H9 (cell line): Measurements from ENCODE around the gene ASTN2. TPM values are rescaled to one million over a fixed set of nuclear protein-coding genes. Genes with fewer than 3 reads are reported as not detected.

ENCODE experiments used
- DNase-seq: peaks from one replicate; pipeline ENCODE4 v3.0.0-alpha.2; 2017
- H2AFZ ChIP-seq: one replicate; pipeline ENCODE4 v1.6.1; 2013; ENCODE audit warnings: mild to moderate bottlenecking, low read length, control low read depth, moderate library complexity
- H2AK5ac ChIP-seq: 2 replicates; pipeline ENCODE4 v1.6.1; 2013; ENCODE audit warnings: low read length, control low read depth, mixed read lengths; ENCODE audit not compliant: insufficient read length
- H2BK120ac ChIP-seq: one replicate; pipeline ENCODE4 v1.6.1; 2013; ENCODE audit warnings: low read depth, mild to moderate bottlenecking, low read length, control low read depth, inconsistent platforms; ENCODE audit not compliant: poor library complexity, severe bottlenecking
- H2BK12ac ChIP-seq: 2 replicates; pipeline ENCODE4 v1.6.1; 2013; ENCODE audit warnings: low read length, control low read depth, mixed read lengths, low read depth; ENCODE audit not compliant: insufficient read length
- H2BK15ac ChIP-seq: 2 replicates; pipeline ENCODE4 v1.6.1; 2013; ENCODE audit warnings: low read depth, low read length, control low read depth
- H2BK20ac ChIP-seq: one replicate; pipeline ENCODE4 v1.6.1; 2013; ENCODE audit warnings: low read depth, mild to moderate bottlenecking, low read length, control low read depth, inconsistent platforms; ENCODE audit not compliant: poor library complexity, severe bottlenecking
- H2BK5ac ChIP-seq: 2 replicates; pipeline ENCODE4 v1.6.1; 2013; ENCODE audit warnings: low read length, control low read depth, mixed read lengths; ENCODE audit not compliant: insufficient read length
- H3K14ac ChIP-seq: 2 replicates; pipeline ENCODE4 v1.6.1; 2013; ENCODE audit warnings: low read length, control low read depth; ENCODE audit not compliant: insufficient read depth
- H3K18ac ChIP-seq: 2 replicates; pipeline ENCODE4 v1.6.1; 2013; ENCODE audit warnings: low read depth, mild to moderate bottlenecking, mixed read lengths, low read length, control low read depth; ENCODE audit not compliant: insufficient read length
- H3K23ac ChIP-seq: 2 replicates; pipeline ENCODE4 v1.6.1; 2013; ENCODE audit warnings: low read length, control low read depth, mixed read lengths, low read depth; ENCODE audit not compliant: insufficient read length
- H3K23me2 ChIP-seq: 2 replicates; pipeline ENCODE4 v1.6.1; 2013; ENCODE audit warnings: low read depth, mild to moderate bottlenecking, mixed read lengths, low read length, control low read depth; ENCODE audit not compliant: insufficient read length, poor library complexity, severe bottlenecking
- H3K27ac ChIP-seq: 2 replicates; pipeline ENCODE4 v1.5.1; 2013; ENCODE audit warnings: low read length, control low read depth, mixed read lengths, low read depth; ENCODE audit not compliant: insufficient read length
- H3K27me3 ChIP-seq: 2 replicates; pipeline ENCODE4 v1.6.1; 2013; ENCODE audit warnings: low read length, control low read depth, inconsistent platforms; ENCODE audit not compliant: insufficient read depth
- H3K4ac ChIP-seq: 2 replicates; pipeline ENCODE4 v1.6.1; 2013; ENCODE audit warnings: low read depth, mild to moderate bottlenecking, control low read depth, inconsistent platforms, low read length, moderate library complexity
- H3K4me1 ChIP-seq: 2 replicates; pipeline ENCODE4 v1.6.1; 2013; ENCODE audit warnings: low read length, control low read depth, inconsistent platforms; ENCODE audit not compliant: insufficient read depth
- H3K4me2 ChIP-seq: 2 replicates; pipeline ENCODE4 v1.6.1; 2013; ENCODE audit warnings: low read length, control low read depth, mixed read lengths; ENCODE audit not compliant: insufficient read length, insufficient read depth
- H3K56ac ChIP-seq: 2 replicates; pipeline ENCODE4 v1.6.1; 2013; ENCODE audit warnings: low read depth, mild to moderate bottlenecking, mixed read lengths, low read length, control low read depth; ENCODE audit not compliant: insufficient read length
- H3K79me1 ChIP-seq: 2 replicates; pipeline ENCODE4 v1.6.1; 2013; ENCODE audit warnings: low read depth, mild to moderate bottlenecking, moderate library complexity, low read length, control low read depth, inconsistent platforms; ENCODE audit not compliant: insufficient read depth, poor library complexity, severe bottlenecking
- H3K79me2 ChIP-seq: 2 replicates; pipeline ENCODE4 v1.6.1; 2013; ENCODE audit warnings: low read length, control low read depth, inconsistent platforms; ENCODE audit not compliant: insufficient read depth
- H3K9ac ChIP-seq: 2 replicates; pipeline ENCODE4 v1.6.1; 2013; ENCODE audit warnings: low read length, control low read depth, mixed read lengths; ENCODE audit not compliant: insufficient read length; ENCODE audit errors: extremely low read depth
- H3K9me3 ChIP-seq: one replicate; pipeline ENCODE4 v1.6.1; 2013; ENCODE audit warnings: low read depth, low read length, inconsistent platforms; ENCODE audit not compliant: control insufficient read depth
- H3T11ph ChIP-seq: one replicate; pipeline ENCODE4 v1.6.1; 2013; ENCODE audit warnings: mild to moderate bottlenecking, low read length, control low read depth, inconsistent platforms
- H4K20me1 ChIP-seq: one replicate; pipeline ENCODE4 v1.6.1; 2013; ENCODE audit not compliant: control insufficient read depth, insufficient read length, insufficient read depth
- H4K5ac ChIP-seq: 2 replicates; pipeline ENCODE4 v1.6.1; 2013; ENCODE audit warnings: low read depth, mild to moderate bottlenecking, mixed read lengths, low read length, control low read depth; ENCODE audit not compliant: insufficient read length
- H4K8ac ChIP-seq: replicated peaks from 2 replicates; pipeline ENCODE4 v1.6.1; 2013; ENCODE audit warnings: low read length, control low read depth, mixed read lengths, low read depth; ENCODE audit not compliant: insufficient read length
- H4K91ac ChIP-seq: 2 replicates; pipeline ENCODE4 v1.6.1; 2013; ENCODE audit warnings: low read depth, mild to moderate bottlenecking, moderate library complexity, mixed read lengths, low read length, control low read depth; ENCODE audit not compliant: insufficient read length
- H3K27ac Mint-ChIP-seq, 3 experiments: 2 replicates in 2 of 3; 3 replicates in 1 of 3; pipeline ENCODE4 v1.8.0; 2020 to 2021; ENCODE audit warnings: mixed read lengths in 3 of 3, mild to moderate bottlenecking in 1 of 3, moderate library complexity in 1 of 3
- H3K27me3 Mint-ChIP-seq: 2 replicates; pipeline ENCODE4 v1.8.0; 2021; ENCODE audit warnings: low read depth, mild to moderate bottlenecking, moderate library complexity, mixed read lengths
- H3K36me3 Mint-ChIP-seq, 3 experiments: 2 replicates in 2 of 3; 3 replicates in 1 of 3; pipeline ENCODE4 v1.8.0; 2020 to 2021; ENCODE audit warnings: low read depth in 3 of 3, mixed read lengths in 3 of 3; ENCODE audit not compliant: insufficient read depth in 1 of 3
- H3K4me1 Mint-ChIP-seq, 2 experiments: 2 replicates each; pipeline ENCODE4 v1.8.0; 2020; ENCODE audit warnings: mixed read lengths in 2 of 2
- H3K4me3 Mint-ChIP-seq, 2 experiments: 2 replicates in 1 of 2; 3 replicates in 1 of 2; pipeline ENCODE4 v1.8.0; 2020 to 2021; ENCODE audit warnings: mild to moderate bottlenecking in 2 of 2, mixed read lengths in 2 of 2, moderate library complexity in 1 of 2
- H3K9me3 Mint-ChIP-seq, 2 experiments: 2 replicates in 1 of 2; 3 replicates in 1 of 2; pipeline ENCODE4 v1.8.0; 2020; ENCODE audit warnings: mild to moderate bottlenecking in 2 of 2, mixed read lengths in 2 of 2, moderate library complexity in 1 of 2
- CTCF ChIP-seq: fragments of 200-600 bp; sonication (generic); conservative IDR thresholded peaks from 3 replicates; pipeline ENCODE4 v1.8.0; 2021; ENCODE audit warnings: antibody characterized with exemption, mild to moderate bottlenecking
- WGBS: extraction: QIAGEN DNeasy Blood & Tissue Kit; methylation state at CpG from one replicate; pipeline ENCODE4 v1.1.7; 2013; ENCODE audit warnings: missing lambda C conversion rate, low lambda C conversion rate, mixed read lengths; ENCODE audit not compliant: insufficient read length; ENCODE audit errors: extremely low coverage; 5-methylcytosine and 5-hydroxymethylcytosine counted together
- total RNA-seq: library from RNA; stranded (reverse); gene quantifications from 2 replicates; pipeline ENCODE4 v1.2.1, GENCODE V29; 2021

Gene ASTN2
- total RNA-seq, 1 experiment from 2014 or later = 9.7 TPM

GRCh38 chr9:116617389-116617788, 797.5 kb downstream of the ASTN2 start:
- Histone ChIP-seq H3K79me1 (no peaks in the 10 kb centered on the region), H2BK15ac (no peak overlapping the region), H4K91ac (no peak overlapping the region), H2AFZ (no peak overlapping the region), H3K56ac (no peak overlapping the region), H2AK5ac (no peak overlapping the region), H2BK12ac (no peak overlapping the region), H4K20me1 (no peaks in the 10 kb centered on the region), H4K5ac (no peak overlapping the region), H4K8ac (no peak overlapping the region), H3K23ac (no peak overlapping the region), H3T11ph (no peak overlapping the region), H2BK5ac (no peak overlapping the region), H3K4me2 (no peak overlapping the region), H3K14ac (no peak overlapping the region), H2BK120ac (no peak overlapping the region), H3K9ac (no peak overlapping the region), H3K23me2 (no peaks in the 10 kb centered on the region), H2BK20ac (no peak overlapping the region), H3K79me2 (no peaks in the 10 kb centered on the region), H3K9me3 (no peaks in the 10 kb centered on the region), H3K27me3 (no peaks in the 10 kb centered on the region), H3K4ac (no peak overlapping the region), H3K4me1 (no peaks in the 10 kb centered on the region), H3K18ac (no peak overlapping the region), H3K27ac (no peak overlapping the region)
- no peaks in the 10 kb centered on the region for H3K27me3 Mint-ChIP-seq
- no peak for DNase-seq
- no CpG with 5 or more reads among the region's 3 CpGs for WGBS
- TF ChIP-seq CTCF = no peak
- peaks cover 11 to 17% (median 16%) of the 10 kb centered on the region in 3 experiments for H3K36me3 Mint-ChIP-seq
- H3K4me1 Mint-ChIP-seq = no peaks in the 10 kb centered on the region
- H3K27ac Mint-ChIP-seq = no peak overlapping the region
- H3K4me3 Mint-ChIP-seq = no peak overlapping the region
- peaks cover 6 to 8% of the 10 kb centered on the region in 2 experiments; a peak in 4 of 5 replicates for H3K9me3 Mint-ChIP-seq
